SK-N-SH (cell line): ENCODE measurements around the gene PSMF1. TPM values are rescaled to one million over a fixed set of nuclear protein-coding genes. Genes with fewer than 3 reads are reported as not detected.

Experiments
- CTCF ChIA-PET: fragments of 300-600, 350-600 bp; formaldehyde crosslinking; extraction: SDS; loops from one replicate; lab custom pipeline; 2021; lab: Yijun Ruan, JAX
- POLR2A ChIA-PET: fragments of 350-600 bp; sonication (Branson Sonifier 250); formaldehyde crosslinking; extraction: SDS; loops from one replicate; lab custom pipeline; 2020; ENCODE audit warnings: antibody characterized with exemption, inconsistent platforms; lab: Yijun Ruan, JAX
- DNase-seq: peaks from one replicate; pipeline ENCODE4 v3.0.0; 2012
- H2AFZ ChIP-seq: fragments of 200-600 bp; sonication (generic); 2 replicates; pipeline ENCODE4 v1.8.1; 2016; ENCODE audit warnings: antibody characterized with exemption, mild to moderate bottlenecking, low read depth
- H3F3A ChIP-seq: fragments of 200-600 bp; sonication (generic); replicated peaks from 2 replicates; pipeline ENCODE3; 2016; ENCODE audit warnings: antibody characterized with exemption, mild to moderate bottlenecking; ENCODE audit not compliant: insufficient read depth
- H3K27ac ChIP-seq, 2 experiments: fragments of 200-500 bp in 1 of 2; fragments of 200-600 bp in 1 of 2; sonication (Bioruptor generic) in 1 of 2; sonication (generic), shearing (Covaris generic) in 1 of 2; 2 replicates each; pipeline versions ENCODE4 v1.5.1 to v1.6.1; 2014 to 2016; ENCODE audit warnings: low read depth in 2 of 2, inconsistent platforms in 1 of 2, low read length in 1 of 2, mild to moderate bottlenecking in 1 of 2, mixed read lengths in 1 of 2
- H3K27me3 ChIP-seq: fragments of 200-600 bp; sonication (generic), shearing (Covaris generic); 2 replicates; pipeline ENCODE4 v1.6.1; 2016; ENCODE audit warnings: mixed run types; ENCODE audit not compliant: insufficient read depth
- H3K36me3 ChIP-seq, 2 experiments: fragments of 200-500 bp in 1 of 2; fragments of 200-600 bp in 1 of 2; sonication (Bioruptor generic) in 1 of 2; sonication (generic) in 1 of 2; replicated peaks in 1 of 2; 2 replicates each; pipeline versions ENCODE3 to v1.5.1; 2014 to 2016; ENCODE audit warnings: low read length in 1 of 2, mild to moderate bottlenecking in 1 of 2; ENCODE audit not compliant: insufficient read depth in 2 of 2, control insufficient read depth in 1 of 2
- H3K4me1 ChIP-seq, 2 experiments: fragments of 200-500 bp in 1 of 2; fragments of 200-600 bp in 1 of 2; sonication (Bioruptor generic) in 1 of 2; sonication (generic), shearing (Covaris generic) in 1 of 2; 2 replicates each; pipeline versions ENCODE4 v1.5.1 to v1.6.1; 2014 to 2016; ENCODE audit warnings: low read depth in 1 of 2, low read length in 1 of 2, mixed run types in 1 of 2; ENCODE audit not compliant: insufficient read depth in 2 of 2, control insufficient read depth in 1 of 2
- H3K4me2 ChIP-seq: fragments of 200-600 bp; sonication (generic), shearing (Covaris generic); 2 replicates; pipeline ENCODE4 v1.6.1; 2017; ENCODE audit warnings: mixed run types
- H3K4me3 ChIP-seq, 2 experiments: fragments of 200-500 bp in 1 of 2; fragments of 200-600 bp in 1 of 2; sonication (Bioruptor generic) in 1 of 2; sonication (generic), shearing (Covaris generic) in 1 of 2; 2 replicates each; pipeline versions ENCODE4 v1.5.1 to v1.8.1; 2014 to 2016; ENCODE audit warnings: low read depth in 2 of 2, inconsistent platforms in 1 of 2, low read length in 1 of 2, mild to moderate bottlenecking in 1 of 2, mixed read lengths in 1 of 2, moderate library complexity in 1 of 2
- H3K79me2 ChIP-seq: fragments of 200-600 bp; sonication (generic); 2 replicates; pipeline ENCODE4 v1.8.1; 2017; ENCODE audit warnings: mild to moderate bottlenecking; ENCODE audit not compliant: insufficient read depth
- H3K9ac ChIP-seq: fragments of 200-600 bp; sonication (generic); 2 replicates; pipeline ENCODE4 v1.6.1; 2017; ENCODE audit warnings: mixed run types
- H3K9me2 ChIP-seq: fragments of 200-600 bp; sonication (generic); 2 replicates; pipeline ENCODE4 v1.6.1; 2017; ENCODE audit warnings: mixed run types
- H3K9me3 ChIP-seq: fragments of 200-600 bp; sonication (generic); 2 replicates; pipeline ENCODE4 v1.6.1; 2017; ENCODE audit warnings: mixed run types, mild to moderate bottlenecking, moderate library complexity
- H4K20me1 ChIP-seq: fragments of 200-600 bp; sonication (generic); 2 replicates; pipeline ENCODE4 v1.6.1; 2017; ENCODE audit warnings: mild to moderate bottlenecking, mixed run types; ENCODE audit not compliant: insufficient read depth
- ELF1 ChIP-seq: IDR thresholded peaks from 2 replicates; pipeline ENCODE4 v1.4.0; 2012
- EP300 ChIP-seq, 2 experiments: IDR thresholded peaks; 2 replicates each; pipeline versions ENCODE4 v1.4.0 to v1.6.1; 2012; ENCODE audit warnings: borderline replicate concordance in 1 of 2, low read depth in 1 of 2, low read length in 1 of 2
- FOSL2 ChIP-seq: IDR thresholded peaks from 2 replicates; pipeline ENCODE4 v1.4.0; 2012; ENCODE audit warnings: low read depth, mild to moderate bottlenecking, moderate library complexity, borderline replicate concordance
- FOXM1 ChIP-seq: IDR thresholded peaks from 2 replicates; pipeline ENCODE4 v1.4.0; 2012; ENCODE audit warnings: low read depth, mild to moderate bottlenecking
- GABPA ChIP-seq: IDR thresholded peaks from 2 replicates; pipeline ENCODE4 v1.4.0; 2012; ENCODE audit warnings: low read depth, mild to moderate bottlenecking
- GATA2 ChIP-seq: sonication (generic); formaldehyde crosslinking; IDR thresholded peaks from 2 replicates; pipeline ENCODE4 v1.5.0; 2020; ENCODE audit warnings: mild to moderate bottlenecking, missing genetic modification reagents
- JUND ChIP-seq: IDR thresholded peaks from 2 replicates; pipeline ENCODE4 v1.4.0; 2012
- MEF2A ChIP-seq: IDR thresholded peaks from 2 replicates; pipeline ENCODE4 v1.4.0; 2012; ENCODE audit warnings: low read depth, borderline replicate concordance
- MXI1 ChIP-seq: IDR thresholded peaks from 2 replicates; pipeline ENCODE4 v1.6.1; 2012; ENCODE audit warnings: mild to moderate bottlenecking, low read depth, low read length, improper control_type of control experiment
- NRF1 ChIP-seq: IDR thresholded peaks from 2 replicates; pipeline ENCODE4 v1.6.1; 2012; ENCODE audit warnings: low read depth, mild to moderate bottlenecking, low read length
- POLR2AphosphoS5 ChIP-seq: IDR thresholded peaks from 2 replicates; pipeline ENCODE4 v1.6.1; 2012; ENCODE audit warnings: low read depth, low read length
- RCOR1 ChIP-seq: fragments of 150-350 bp; IDR thresholded peaks from 2 replicates; pipeline ENCODE4 v1.6.1; 2017; ENCODE audit warnings: antibody characterized with exemption, low read length
- RFX5 ChIP-seq: IDR thresholded peaks from 2 replicates; pipeline ENCODE4 v1.6.1; 2012; ENCODE audit warnings: mild to moderate bottlenecking, improper control_type of control experiment, low read length
- RXRA ChIP-seq: IDR thresholded peaks from 2 replicates; pipeline ENCODE4 v1.4.0; 2012; ENCODE audit warnings: low read depth, mild to moderate bottlenecking, borderline replicate concordance
- TCF12 ChIP-seq: IDR thresholded peaks from 2 replicates; pipeline ENCODE4 v1.4.0; 2012
- YY1 ChIP-seq: IDR thresholded peaks from 2 replicates; pipeline ENCODE4 v1.4.0; 2012; ENCODE audit warnings: low read depth, mild to moderate bottlenecking
- WGBS: methylation state at CpG from one replicate; pipeline ENCODE4 v1.1.6; 2017; ENCODE audit warnings: low lambda C conversion rate; 5-methylcytosine and 5-hydroxymethylcytosine counted together
- polyA plus RNA-seq, 3 experiments: library from polyadenylated mRNA; depleted of rRNA; stranded (reverse); fragments of >200 nt; gene quantifications; 2 replicates each; pipeline ENCODE4 v1.2.3, GENCODE V29; 2012
- TF ChIP-seq, protein P1 (sequence below): IDR thresholded peaks from 2 replicates; pipeline ENCODE4; 2012

PSMF1 gene
- polyA plus RNA-seq, 1 of the 3 experiments (the other 2 are of a cell fraction): 103 TPM

- no peak for DNase-seq
- H3K79me2 ChIP-seq: no peaks in the 10 kb centered on the region
- no peaks in the 10 kb centered on the region for H3K9me2 ChIP-seq
- H4K20me1 ChIP-seq: no peaks in the 10 kb centered on the region
- H3K9ac ChIP-seq: no peak overlapping the region
- TF ChIP-seq POLR2AphosphoS5: no peak
- no peak for TF ChIP-seq RFX5
- TF ChIP-seq, protein P1, sequence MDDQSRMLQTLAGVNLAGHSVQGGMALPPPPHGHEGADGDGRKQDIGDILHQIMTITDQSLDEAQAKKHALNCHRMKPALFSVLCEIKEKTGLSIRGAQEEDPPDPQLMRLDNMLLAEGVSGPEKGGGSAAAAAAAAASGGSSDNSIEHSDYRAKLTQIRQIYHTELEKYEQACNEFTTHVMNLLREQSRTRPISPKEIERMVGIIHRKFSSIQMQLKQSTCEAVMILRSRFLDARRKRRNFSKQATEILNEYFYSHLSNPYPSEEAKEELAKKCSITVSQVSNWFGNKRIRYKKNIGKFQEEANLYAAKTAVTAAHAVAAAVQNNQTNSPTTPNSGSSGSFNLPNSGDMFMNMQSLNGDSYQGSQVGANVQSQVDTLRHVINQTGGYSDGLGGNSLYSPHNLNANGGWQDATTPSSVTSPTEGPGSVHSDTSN: no peak
- TF ChIP-seq EP300 (IDR thresholded peaks at IDR 0.05; ENCODE audit: borderline replicate concordance in 1 of 2, low read depth in 1 of 2, low read length in 1 of 2): no peak
- no peak for TF ChIP-seq MEF2A
- no peak for TF ChIP-seq NRF1
- TF ChIP-seq YY1: no peak
- no peak for TF ChIP-seq RCOR1
- no peak for TF ChIP-seq RXRA
- no peak for TF ChIP-seq GATA2 (CRISPR knock-in tag)
- TF ChIP-seq FOXM1: no peak
- no peak for TF ChIP-seq ELF1
- no peak for TF ChIP-seq JUND
- TF ChIP-seq FOSL2: no peak
- TF ChIP-seq TCF12: no peak
- no peak for TF ChIP-seq MXI1
- no peaks in the 10 kb centered on the region for H3F3A ChIP-seq
- H3K36me3 ChIP-seq: no peaks in the 10 kb centered on the region
- H2AFZ ChIP-seq: no peak overlapping the region
- H3K4me2 ChIP-seq: no peak overlapping the region
- CTCF ChIA-PET: interaction anchor here (0.6 to 5.2 kb wide), 5 partner anchors 9 to 287 kb away, joined by 3 to 55 read pairs (median 3); no protein-coding TSS in a partner anchor
- H3K9me3 ChIP-seq: no peaks in the 10 kb centered on the region
- H3K27me3 ChIP-seq: no peaks in the 10 kb centered on the region
- no peaks in the 10 kb centered on the region; a peak in 1 of 4 replicates for H3K4me1 ChIP-seq
- POLR2A ChIA-PET: no interaction called here
- H3K4me3 ChIP-seq: no peak overlapping the region
- 87% methylated on average over 6 of the region's 6 CpGs for WGBS
- H3K27ac ChIP-seq: no peak overlapping the region
Measured at GRCh38 chr20:1105599-1106194, 12.7 kb upstream of the PSMF1 start.

DNA sequence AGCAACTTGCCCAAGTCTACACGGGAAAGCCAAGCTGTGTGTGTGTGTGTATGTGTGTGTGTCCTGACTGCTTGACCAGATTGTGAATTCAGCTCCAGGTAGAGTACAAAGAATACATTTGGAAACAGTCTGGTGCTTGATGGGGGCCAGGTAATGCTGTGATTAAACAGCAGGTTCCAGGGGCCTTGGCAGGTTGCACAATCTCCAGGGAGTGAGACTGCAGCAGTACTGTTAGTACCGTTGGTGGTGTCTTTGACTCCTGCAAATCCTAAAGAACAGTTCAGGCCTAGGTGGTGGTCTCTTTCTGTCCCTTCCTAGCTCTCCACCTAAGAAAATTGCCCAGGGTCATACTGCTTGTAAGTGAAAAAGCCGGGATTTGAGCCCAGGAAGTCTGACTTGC, 11.2 kb upstream of the PSMF1 start:
- no peaks in the 10 kb centered on the region for H3K9me3 ChIP-seq
- H3K4me1 ChIP-seq: no peaks in the 10 kb centered on the region; a peak in 1 of 4 replicates
- no peak for DNase-seq
- no peak overlapping the region for H2AFZ ChIP-seq
- H3K4me2 ChIP-seq: no peak overlapping the region
- H3K79me2 ChIP-seq: no peaks in the 10 kb centered on the region
- WGBS: 62% methylated on average over 3 of the region's 3 CpGs
- CTCF ChIA-PET: interaction anchor here (0.8 to 5.2 kb wide), 12 partner anchors 11 to 150 kb away, joined by 3 to 86 read pairs (median 18); partner anchors contain the start of genes PSMF1 and RSPO4
- H4K20me1 ChIP-seq: no peaks in the 10 kb centered on the region
- POLR2A ChIA-PET: no interaction called here
- H3K27me3 ChIP-seq: no peaks in the 10 kb centered on the region
- H3K27ac ChIP-seq: no peak overlapping the region
- H3K4me3 ChIP-seq: no peak overlapping the region
- H3F3A ChIP-seq: no peaks in the 10 kb centered on the region
- no peak overlapping the region for H3K9ac ChIP-seq
- TF ChIP-seq GABPA (no peak), RXRA (no peak), RCOR1 (no peak), TCF12 (no peak), POLR2AphosphoS5 (no peak), ELF1 (no peak)
- H3K36me3 ChIP-seq: no peaks in the 10 kb centered on the region
- no peaks in the 10 kb centered on the region for H3K9me2 ChIP-seq
